Measurements from ENCODE around the gene ANXA9. TPM values are rescaled to one million over a fixed set of nuclear protein-coding genes. Genes with fewer than 3 reads are reported as not detected.

The ANXA9 gene
- total RNA-seq, 4 donors from 2014 or later = 17.6 to 67.5 (median 45.8) TPM

GRCh38 chr1:150966011-150966410 is 16.1 kb upstream of the ANXA9 start:
- no peak for DNase-seq (ENCODE audit: low spot score in 2 of 2)
- Histone ChIP-seq H3K9me3 (no peaks in the 10 kb centered on the region), H3K4me3 (no peak overlapping the region), H3K36me3 (peaks cover 82% of the 10 kb centered on the region), H3K27me3 (no peaks in the 10 kb centered on the region), H3K27ac (no peak overlapping the region), H3K4me1 (peaks cover 9% of the 10 kb centered on the region)
- 75% methylated on average over 6 of the region's 6 CpGs for WGBS
- TF ChIP-seq POLR2A (IDR thresholded peaks at IDR 0.05) = no peak
- no peak for TF ChIP-seq POLR2AphosphoS5 (IDR thresholded peaks at IDR 0.05)
- TF ChIP-seq EP300 (IDR thresholded peaks at IDR 0.05) = no peak
- no peak for TF ChIP-seq CTCF (IDR thresholded peaks at IDR 0.05)

GRCh38 chr1:150967936-150968335 is 14.2 kb upstream of the ANXA9 start:
- TF ChIP-seq CTCF (IDR thresholded peaks at IDR 0.05) (no peak), POLR2AphosphoS5 (IDR thresholded peaks at IDR 0.05) (no peak), EP300 (IDR thresholded peaks at IDR 0.05) (no peak)
- Histone ChIP-seq H3K27ac (no peak overlapping the region), H3K27me3 (no peaks in the 10 kb centered on the region), H3K4me1 (peaks cover 28% of the 10 kb centered on the region), H3K4me3 (no peak overlapping the region), H3K36me3 (peaks cover 63% of the 10 kb centered on the region), H3K9me3 (no peaks in the 10 kb centered on the region)
- WGBS = 97% methylated on average over 13 of the region's 13 CpGs
- no peak for DNase-seq (ENCODE audit: low spot score in 2 of 2)

GRCh38 chr1:150968491-150968890 is 13.6 kb upstream of the ANXA9 start:
- H3K36me3 ChIP-seq = peaks cover 57% of the 10 kb centered on the region

GRCh38 chr1:150969626-150970025 is 12.5 kb upstream of the ANXA9 start:
- TF ChIP-seq EP300 (IDR thresholded peaks at IDR 0.05) (no peak), CTCF (IDR thresholded peaks at IDR 0.05) (no peak), POLR2A (IDR thresholded peaks at IDR 0.05) (no peak), POLR2AphosphoS5 (IDR thresholded peaks at IDR 0.05) (no peak)
- DNase-seq (ENCODE audit: low spot score in 2 of 2) = no peak
- 80% methylated on average over 3 of the region's 3 CpGs for WGBS
- Histone ChIP-seq H3K36me3 (peaks cover 46% of the 10 kb centered on the region), H3K4me3 (no peak overlapping the region), H3K4me1 (peaks cover 37% of the 10 kb centered on the region), H3K27ac (no peak overlapping the region), H3K27me3 (no peaks in the 10 kb centered on the region), H3K9me3 (no peaks in the 10 kb centered on the region)

More at GRCh38 chr1:150968491-150968890, 13.6 kb upstream of the ANXA9 start:
- Histone ChIP-seq H3K9me3 (no peaks in the 10 kb centered on the region), H3K27me3 (no peaks in the 10 kb centered on the region), H3K4me1 (peaks cover 34% of the 10 kb centered on the region), H3K27ac (no peak overlapping the region), H3K4me3 (no peak overlapping the region)
- DNase-seq (ENCODE audit: low spot score in 2 of 2) = no peak
- TF ChIP-seq CTCF (IDR thresholded peaks at IDR 0.05) (no peak), POLR2AphosphoS5 (IDR thresholded peaks at IDR 0.05) (no peak), EP300 (IDR thresholded peaks at IDR 0.05) (no peak), POLR2A (IDR thresholded peaks at IDR 0.05) (no peak)
- 87% methylated on average over 4 of the region's 4 CpGs for WGBS

GRCh38 chr1:150970808-150971582 is 11.1 kb upstream of the ANXA9 start:
- DNase-seq (ENCODE audit: low spot score in 2 of 2) = peak; percentile 90 to 91
- TF ChIP-seq POLR2AphosphoS5 (IDR thresholded peaks at IDR 0.05) = no peak
- TF ChIP-seq CTCF (IDR thresholded peaks at IDR 0.05) = no peak
- no peak for TF ChIP-seq EP300 (IDR thresholded peaks at IDR 0.05)
- no peak for TF ChIP-seq POLR2A (IDR thresholded peaks at IDR 0.05)
- H3K27ac ChIP-seq = peak overlapping the region; percentile 71

More at GRCh38 chr1:150970808-150971582, 11.1 kb upstream of the ANXA9 start:
- H3K4me1 ChIP-seq = peaks cover 45% of the 10 kb centered on the region
- H3K36me3 ChIP-seq = peaks cover 32% of the 10 kb centered on the region
- 58% methylated on average over 11 of the region's 11 CpGs for WGBS
- no peaks in the 10 kb centered on the region for H3K9me3 ChIP-seq
- no peaks in the 10 kb centered on the region for H3K27me3 ChIP-seq
- H3K4me3 ChIP-seq = peak overlapping the region; percentile 69

All from suprapubic skin (tissue), 4 donors.